Liver (tissue), 9 donors: ENCODE results near the gene LRIG1. TPM values are rescaled to one million over a fixed set of nuclear protein-coding genes. Genes with fewer than 3 reads are reported as not detected.

ENCODE experiments used
- DNase-seq: peaks from one replicate; pipeline ENCODE4 v3.0.0-alpha.2; 2017; ENCODE audit warnings: low spot score
- H3K27ac ChIP-seq, 2 donors: one replicate each; pipeline ENCODE4 v1.7.0; 2013; ENCODE audit warnings: inconsistent platforms in 2 of 2, low read length in 2 of 2, control low read depth in 1 of 2, low read depth in 1 of 2, mild to moderate bottlenecking in 1 of 2
- H3K27me3 ChIP-seq, 4 donors: one replicate each; pipeline versions ENCODE4 v1.6.1 to v1.7.0; 2013; ENCODE audit warnings: low read length in 3 of 4, inconsistent platforms in 1 of 4, mild to moderate bottlenecking in 1 of 4, moderate library complexity in 1 of 4; ENCODE audit not compliant: control insufficient read depth in 4 of 4, insufficient read depth in 4 of 4
- H3K36me3 ChIP-seq, 4 donors: one replicate each; pipeline versions ENCODE4 v1.6.1 to v1.7.0; 2013; ENCODE audit warnings: low read length in 3 of 4, mild to moderate bottlenecking in 3 of 4, low read depth in 1 of 4, moderate library complexity in 1 of 4; ENCODE audit not compliant: control insufficient read depth in 4 of 4, insufficient read depth in 3 of 4
- H3K4me1 ChIP-seq, 4 donors: one replicate each; pipeline versions ENCODE4 v1.6.1 to v1.7.0; 2013; ENCODE audit warnings: low read length in 3 of 4, mild to moderate bottlenecking in 3 of 4, moderate library complexity in 1 of 4; ENCODE audit not compliant: control insufficient read depth in 4 of 4, insufficient read depth in 4 of 4
- H3K4me3 ChIP-seq, 3 donors: one replicate each; pipeline versions ENCODE4 v1.6.1 to v1.7.0; 2013; ENCODE audit warnings: low read length in 3 of 3, control low read depth in 1 of 3, low read depth in 1 of 3, mild to moderate bottlenecking in 1 of 3
- H3K9ac ChIP-seq, 2 donors: one replicate each; pipeline ENCODE4 v1.7.0; 2013; ENCODE audit warnings: low read length in 2 of 2, mild to moderate bottlenecking in 2 of 2, moderate library complexity in 2 of 2, control low read depth in 1 of 2, low read depth in 1 of 2
- H3K9me3 ChIP-seq, 4 donors: one replicate each; pipeline versions ENCODE4 v1.6.1 to v1.7.0; 2013; ENCODE audit warnings: low read length in 3 of 4; ENCODE audit not compliant: control insufficient read depth in 4 of 4
- EGR1 ChIP-seq, 2 donors: IDR thresholded peaks; 2 replicates each; pipeline ENCODE4 v1.6.1; 2016 to 2018; ENCODE audit warnings: antibody characterized with exemption in 2 of 2, low read depth in 2 of 2
- HNF4A ChIP-seq, 2 donors: conservative IDR thresholded peaks; 2 replicates each; pipeline ENCODE4 v1.6.1; 2016; ENCODE audit warnings: antibody characterized with exemption in 2 of 2, mild to moderate bottlenecking in 2 of 2
- JUND ChIP-seq, 2 donors: IDR thresholded peaks; 2 replicates each; pipeline ENCODE4 v1.6.1; 2016; ENCODE audit warnings: antibody characterized with exemption in 2 of 2
- SP1 ChIP-seq: IDR thresholded peaks from 2 replicates; pipeline ENCODE4 v1.6.1; 2018; ENCODE audit warnings: antibody characterized with exemption, mild to moderate bottlenecking
- WGBS: extraction: QIAGEN DNeasy Blood & Tissue Kit; methylation state at CpG from one replicate; pipeline ENCODE4 v1.1.7; 2013; 5-methylcytosine and 5-hydroxymethylcytosine counted together
- polyA plus RNA-seq, 2 donors: library from polyadenylated mRNA; stranded (reverse) in 1 of 2; unstranded in 1 of 2; fragments of 200-250 nt in 1 of 2; fragments of >200 nt in 1 of 2; fragmentation: Nextera tagmentation in 1 of 2; extraction: Ambion mirVana in 1 of 2; gene quantifications; one replicate each; pipeline versions ENCODE4 v1.2.1 to v1.2.3, GENCODE V29; 2013 to 2015
- total RNA-seq, 2 donors: library from RNA; depleted of rRNA; stranded (reverse); fragments of >200 nt; gene quantifications; one replicate each; pipeline ENCODE4 v1.2.3, GENCODE V29; 2014
- TF ChIP-seq, protein P1 (sequence below): IDR thresholded peaks from 2 replicates; pipeline ENCODE4 v1.6.1; 2016; ENCODE audit warnings: antibody characterized with exemption
- TF ChIP-seq, protein P2 (sequence below): IDR thresholded peaks from 2 replicates; pipeline ENCODE4 v1.6.1; 2016; ENCODE audit warnings: antibody characterized with exemption
- TF ChIP-seq, protein P3 (sequence below): IDR thresholded peaks from 2 replicates; pipeline ENCODE4 v1.6.1; 2016; ENCODE audit warnings: antibody characterized with exemption
- donor health status: healthy.
- donor health status: healthy.
- donor health status: healthy.
- donor health status: healthy.
- donor health status: healthy.

The LRIG1 gene
- total and polyA plus RNA-seq, 4 donors, result 9.4 to 48.9 (median 12.9) TPM

DNA sequence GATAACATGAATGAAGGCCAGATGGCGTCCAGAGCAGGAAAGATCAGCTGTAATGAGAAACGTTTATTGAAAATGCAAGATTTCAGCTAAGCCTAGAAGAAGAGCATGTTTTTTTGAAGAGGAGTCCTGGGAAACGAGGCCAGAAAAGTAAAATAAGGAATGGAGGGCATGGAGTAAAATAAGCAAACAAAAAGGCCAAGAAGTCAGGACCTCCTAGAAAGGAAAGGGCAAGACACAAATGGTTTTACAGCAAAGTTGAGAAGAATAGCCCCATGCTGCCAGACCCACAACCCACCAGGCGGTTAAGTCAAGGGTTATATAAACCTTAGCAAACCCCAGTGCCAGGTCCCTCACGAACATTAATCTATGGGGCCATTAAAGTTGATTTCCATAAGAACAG lies 30.5 kb downstream of the LRIG1 start:
- TF ChIP-seq, protein P1, sequence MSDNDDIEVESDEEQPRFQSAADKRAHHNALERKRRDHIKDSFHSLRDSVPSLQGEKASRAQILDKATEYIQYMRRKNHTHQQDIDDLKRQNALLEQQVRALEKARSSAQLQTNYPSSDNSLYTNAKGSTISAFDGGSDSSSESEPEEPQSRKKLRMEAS, result no peak
- TF ChIP-seq SP1, result no peak
- TF ChIP-seq, protein P2, sequence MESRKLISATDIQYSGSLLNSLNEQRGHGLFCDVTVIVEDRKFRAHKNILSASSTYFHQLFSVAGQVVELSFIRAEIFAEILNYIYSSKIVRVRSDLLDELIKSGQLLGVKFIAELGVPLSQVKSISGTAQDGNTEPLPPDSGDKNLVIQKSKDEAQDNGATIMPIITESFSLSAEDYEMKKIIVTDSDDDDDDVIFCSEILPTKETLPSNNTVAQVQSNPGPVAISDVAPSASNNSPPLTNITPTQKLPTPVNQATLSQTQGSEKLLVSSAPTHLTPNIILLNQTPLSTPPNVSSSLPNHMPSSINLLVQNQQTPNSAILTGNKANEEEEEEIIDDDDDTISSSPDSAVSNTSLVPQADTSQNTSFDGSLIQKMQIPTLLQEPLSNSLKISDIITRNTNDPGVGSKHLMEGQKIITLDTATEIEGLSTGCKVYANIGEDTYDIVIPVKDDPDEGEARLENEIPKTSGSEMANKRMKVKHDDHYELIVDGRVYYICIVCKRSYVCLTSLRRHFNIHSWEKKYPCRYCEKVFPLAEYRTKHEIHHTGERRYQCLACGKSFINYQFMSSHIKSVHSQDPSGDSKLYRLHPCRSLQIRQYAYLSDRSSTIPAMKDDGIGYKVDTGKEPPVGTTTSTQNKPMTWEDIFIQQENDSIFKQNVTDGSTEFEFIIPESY, result no peak
- no peak for TF ChIP-seq EGR1 (IDR thresholded peaks at IDR 0.05; ENCODE audit: low read depth in 2 of 2)
- TF ChIP-seq, protein P3, sequence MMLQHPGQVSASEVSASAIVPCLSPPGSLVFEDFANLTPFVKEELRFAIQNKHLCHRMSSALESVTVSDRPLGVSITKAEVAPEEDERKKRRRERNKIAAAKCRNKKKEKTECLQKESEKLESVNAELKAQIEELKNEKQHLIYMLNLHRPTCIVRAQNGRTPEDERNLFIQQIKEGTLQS, result no peak
- WGBS, result 95% methylated on average over 5 of the region's 5 CpGs
- no peaks in the 10 kb centered on the region for H3K27me3 ChIP-seq
- no peak overlapping the region for H3K27ac ChIP-seq
- no peak overlapping the region for H3K9ac ChIP-seq
- H3K4me1 ChIP-seq, result peaks cover 6 to 41% (median 18%) of the 10 kb centered on the region in 4 donors
- no peak for DNase-seq
- H3K9me3 ChIP-seq, result no peaks in the 10 kb centered on the region
- no peak overlapping the region for H3K4me3 ChIP-seq
- no peaks in the 10 kb centered on the region for H3K36me3 ChIP-seq

DNA sequence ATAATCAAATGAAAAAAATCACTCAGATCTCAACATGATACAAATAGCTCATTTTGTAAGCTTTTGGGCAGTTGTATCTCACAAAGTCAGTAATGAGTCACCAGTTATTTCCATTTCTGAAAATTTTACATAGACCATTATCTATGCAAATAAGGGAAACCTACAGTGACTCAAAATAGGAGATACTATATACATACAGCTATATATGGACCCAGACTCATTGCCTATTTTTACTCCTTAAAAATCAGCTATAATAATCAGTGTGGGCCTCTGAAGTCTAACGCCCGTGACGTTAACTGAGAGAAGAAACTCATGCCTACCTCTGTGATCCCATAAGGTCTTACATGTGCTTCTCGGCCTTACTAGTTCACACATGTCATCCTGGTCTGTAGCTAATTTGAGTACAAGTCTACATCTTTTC lies 31.6 kb downstream of the LRIG1 start:
- Histone ChIP-seq H3K4me3 (no peak overlapping the region), H3K36me3 (no peaks in the 10 kb centered on the region), H3K27ac (no peak overlapping the region), H3K27me3 (no peaks in the 10 kb centered on the region), H3K4me1 (peaks cover under 1 to 41% (median 16%) of the 10 kb centered on the region in 4 donors), H3K9ac (no peak overlapping the region), H3K9me3 (no peaks in the 10 kb centered on the region)
- TF ChIP-seq, protein P2, result no peak
- WGBS, result 95% methylated on average over 4 of the region's 4 CpGs
- no peak for DNase-seq

DNA sequence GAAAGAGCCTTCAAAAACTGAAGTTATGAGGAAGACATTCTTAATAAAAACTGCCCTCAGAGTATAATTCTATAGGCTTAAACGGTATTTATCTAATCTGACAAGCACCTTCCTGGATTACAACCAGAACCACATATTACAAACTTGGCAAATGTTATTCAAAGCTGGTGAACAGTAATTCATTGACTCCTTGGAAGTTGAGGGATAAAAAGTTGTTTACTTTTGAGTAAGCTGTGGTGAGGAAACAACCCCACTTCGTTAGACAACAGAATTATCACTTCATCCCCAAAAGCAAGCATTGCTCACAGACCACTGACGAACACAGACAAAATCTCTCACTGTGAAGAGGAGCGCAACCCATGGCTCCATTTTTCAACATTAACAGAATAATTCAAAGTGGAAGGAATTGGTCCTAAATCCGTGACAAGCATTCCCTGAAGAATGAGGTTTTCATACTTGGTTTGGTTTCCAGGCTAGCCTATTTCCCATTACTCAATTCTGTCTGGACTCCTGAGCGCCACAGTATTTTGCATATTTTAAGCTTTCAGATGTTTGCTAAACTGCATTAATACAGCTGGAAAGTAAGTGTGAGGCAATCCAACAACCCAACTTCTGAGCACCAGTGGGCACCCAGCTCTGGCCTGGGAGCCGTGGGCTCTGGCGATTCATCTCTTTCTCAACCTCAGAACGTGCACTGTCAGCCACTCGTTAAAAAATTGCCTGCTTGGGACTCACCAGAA lies 32.7 kb downstream of the LRIG1 start:
- Histone ChIP-seq H3K4me1 (peaks cover 2 to 47% (median 22%) of the 10 kb centered on the region in 4 donors), H3K4me3 (no peak overlapping the region), H3K9me3 (no peaks in the 10 kb centered on the region), H3K27me3 (no peaks in the 10 kb centered on the region), H3K36me3 (no peaks in the 10 kb centered on the region), H3K27ac (no peak overlapping the region), H3K9ac (no peak overlapping the region)
- TF ChIP-seq HNF4A (conservative IDR thresholded peaks at IDR 0.05), result no peak
- TF ChIP-seq JUND (IDR thresholded peaks at IDR 0.05), result no peak
- 69% methylated on average over 10 of the region's 10 CpGs for WGBS
- DNase-seq, result no peak
